GM23338 (cell line): Measurements from ENCODE around the gene OR2T3.
"Not testable (repeated sequence)": the region's sequence is repeated elsewhere in the genome, so short reads cannot be mapped to it uniquely, and the experiment has no call there.

ENCODE experiments used
- CREB1 ChIP-seq: fragments of 250-450 bp; sonication (Bioruptor Pico); IDR thresholded peaks from 2 replicates; pipeline ENCODE4 v1.5.0; 2020; ENCODE audit warnings: low read depth, mild to moderate bottlenecking, moderate library complexity
- EZH2 ChIP-seq: fragments of 200-600 bp; sonication (generic); IDR thresholded peaks from one replicate; pipeline ENCODE4 v1.8.0; 2017; ENCODE audit warnings: antibody characterized with exemption, mild to moderate bottlenecking, low read depth; ENCODE audit not compliant: unreplicated experiment
- EZH2phosphoT487 ChIP-seq: fragments of 200-600 bp; sonication (generic); IDR thresholded peaks from one replicate; pipeline ENCODE4 v1.8.1; 2018; ENCODE audit warnings: antibody characterized with exemption; ENCODE audit not compliant: unreplicated experiment
- POLR2AphosphoS5 ChIP-seq: IDR thresholded peaks from 2 replicates; pipeline ENCODE4 v1.6.1; 2016; ENCODE audit warnings: antibody characterized with exemption, low read depth
- TF ChIP-seq, protein P1 (sequence below), 2 experiments: fragments of 200-600 bp in 1 of 2; sonication (generic) in 1 of 2; conservative IDR thresholded peaks; 2 replicates each; pipeline versions ENCODE4 v1.5.1 to v1.6.1; 2016 to 2017; ENCODE audit warnings: antibody characterized with exemption in 2 of 2, low read depth in 2 of 2, mild to moderate bottlenecking in 2 of 2, moderate library complexity in 1 of 2

DNA sequence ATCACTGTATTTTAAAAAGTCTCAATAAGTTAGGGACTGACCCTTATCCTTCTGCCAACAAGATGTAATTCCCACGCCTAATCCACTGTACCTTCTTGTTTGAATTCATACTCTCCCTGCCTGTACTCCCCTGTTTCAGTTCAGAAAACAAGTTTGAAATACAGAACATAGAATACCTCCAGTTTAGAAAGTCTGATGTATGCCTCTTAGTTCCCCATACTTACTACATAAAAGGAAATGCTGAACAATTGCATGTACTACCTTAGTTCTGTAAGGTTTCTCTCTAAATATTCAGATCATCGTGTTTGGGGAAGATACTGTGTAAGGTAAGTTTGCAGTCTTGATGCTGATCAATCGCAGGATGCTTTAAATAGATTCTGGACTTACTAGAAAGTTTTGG is 36.8 kb upstream of the OR2T3 start:
- TF ChIP-seq, protein P1, sequence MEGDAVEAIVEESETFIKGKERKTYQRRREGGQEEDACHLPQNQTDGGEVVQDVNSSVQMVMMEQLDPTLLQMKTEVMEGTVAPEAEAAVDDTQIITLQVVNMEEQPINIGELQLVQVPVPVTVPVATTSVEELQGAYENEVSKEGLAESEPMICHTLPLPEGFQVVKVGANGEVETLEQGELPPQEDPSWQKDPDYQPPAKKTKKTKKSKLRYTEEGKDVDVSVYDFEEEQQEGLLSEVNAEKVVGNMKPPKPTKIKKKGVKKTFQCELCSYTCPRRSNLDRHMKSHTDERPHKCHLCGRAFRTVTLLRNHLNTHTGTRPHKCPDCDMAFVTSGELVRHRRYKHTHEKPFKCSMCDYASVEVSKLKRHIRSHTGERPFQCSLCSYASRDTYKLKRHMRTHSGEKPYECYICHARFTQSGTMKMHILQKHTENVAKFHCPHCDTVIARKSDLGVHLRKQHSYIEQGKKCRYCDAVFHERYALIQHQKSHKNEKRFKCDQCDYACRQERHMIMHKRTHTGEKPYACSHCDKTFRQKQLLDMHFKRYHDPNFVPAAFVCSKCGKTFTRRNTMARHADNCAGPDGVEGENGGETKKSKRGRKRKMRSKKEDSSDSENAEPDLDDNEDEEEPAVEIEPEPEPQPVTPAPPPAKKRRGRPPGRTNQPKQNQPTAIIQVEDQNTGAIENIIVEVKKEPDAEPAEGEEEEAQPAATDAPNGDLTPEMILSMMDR (conservative IDR thresholded peaks at IDR 0.05; ENCODE audit: low read depth in 2 of 2), result not testable (repeated sequence)
- TF ChIP-seq POLR2AphosphoS5; CREB1 (CRISPR knock-in tag); EZH2; EZH2phosphoT487: not testable (repeated sequence)
